Glomerular visceral epithelial cell (primary cell): Measurements from ENCODE around the gene CAP1.
"Not testable (repeated sequence)": the region's sequence is repeated elsewhere in the genome, so short reads cannot be mapped to it uniquely, and the experiment has no call there.

ENCODE experiments used
- DNase-seq: peaks from one replicate; pipeline ENCODE4 v3.0.0-alpha.2; 2016; ENCODE audit errors: extremely low spot score

Gene CAP1

DNA sequence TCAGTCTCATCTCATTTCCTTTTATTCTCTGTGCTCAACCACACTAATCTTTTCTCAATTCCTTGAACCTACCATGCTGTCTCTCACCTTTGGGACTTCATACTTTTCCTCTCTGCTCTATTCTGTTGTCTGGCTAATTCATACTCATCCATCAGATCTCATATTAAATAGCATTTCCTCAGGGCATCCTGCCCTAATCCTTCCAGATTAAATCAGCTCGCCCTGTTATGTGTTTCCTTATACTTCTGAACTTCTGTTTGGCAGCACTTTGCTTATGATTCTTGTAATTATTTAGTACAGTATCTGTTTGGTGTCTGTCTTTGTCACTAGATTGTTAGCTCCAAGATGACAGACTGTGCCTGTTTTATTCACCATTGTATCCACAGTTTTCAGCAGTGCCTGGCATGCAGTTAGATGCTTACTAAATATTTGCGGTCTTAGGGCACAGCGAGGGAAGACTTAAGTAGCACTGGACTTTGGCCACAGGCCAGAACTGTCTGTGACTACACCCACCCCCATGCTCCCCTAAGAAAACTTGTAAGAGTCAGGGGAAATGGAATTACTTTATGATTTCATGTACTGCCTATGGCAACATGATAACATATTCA is 9.9 kb upstream of the CAP1 start:
- DNase-seq = peak; percentile 67

DNA sequence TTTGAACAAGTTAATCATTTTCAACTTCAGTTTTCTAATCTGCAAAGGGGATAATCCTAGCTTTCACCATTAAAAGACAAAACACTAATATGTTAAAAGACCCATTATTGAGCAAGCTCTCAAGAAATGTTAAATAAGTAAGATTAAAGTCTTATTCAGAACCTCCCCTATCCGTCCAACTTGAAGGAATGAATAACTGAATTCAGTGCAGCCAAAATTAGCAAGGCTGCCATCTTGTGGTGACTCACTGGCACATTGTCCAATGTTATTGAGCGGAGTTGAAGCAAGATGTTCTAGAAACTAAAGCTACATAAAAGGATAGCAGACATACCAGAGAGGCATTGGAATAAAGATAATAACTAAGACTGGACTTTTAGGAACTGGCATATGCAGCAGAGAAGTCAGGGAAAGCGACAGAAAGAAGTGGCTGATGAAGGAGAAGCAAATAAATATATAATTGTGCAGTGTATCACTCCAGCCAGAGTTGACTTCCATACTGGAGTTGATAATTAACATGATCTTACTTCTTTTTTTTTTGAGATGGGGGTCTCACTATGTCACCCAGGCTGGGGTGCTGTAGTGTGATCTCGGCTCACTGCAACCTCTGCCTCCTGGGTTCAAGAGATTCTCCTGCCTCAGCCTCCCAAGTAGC is 8.2 kb upstream of the CAP1 start:
- DNase-seq = peak; percentile 58

DNA sequence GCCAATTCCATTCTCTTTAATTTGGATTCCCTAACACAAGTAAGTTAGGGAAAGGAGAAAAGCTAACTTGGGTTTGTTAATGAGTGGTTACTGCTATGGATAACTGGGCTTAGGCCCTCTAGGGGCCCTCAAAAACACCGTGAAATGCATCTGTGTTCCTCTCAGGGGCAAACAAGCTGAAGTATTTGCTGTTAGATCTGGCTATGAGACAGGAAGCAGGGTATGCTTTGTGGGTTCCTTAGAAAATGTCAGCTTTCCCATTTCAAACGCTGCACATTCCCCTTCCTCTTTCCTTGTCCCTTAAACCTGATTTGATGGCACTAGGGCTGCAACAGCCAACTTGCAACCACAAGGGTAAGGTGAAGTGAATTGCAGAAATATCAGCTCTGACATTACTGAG is 5.7 kb upstream of the CAP1 start:
- no peak for DNase-seq

DNA sequence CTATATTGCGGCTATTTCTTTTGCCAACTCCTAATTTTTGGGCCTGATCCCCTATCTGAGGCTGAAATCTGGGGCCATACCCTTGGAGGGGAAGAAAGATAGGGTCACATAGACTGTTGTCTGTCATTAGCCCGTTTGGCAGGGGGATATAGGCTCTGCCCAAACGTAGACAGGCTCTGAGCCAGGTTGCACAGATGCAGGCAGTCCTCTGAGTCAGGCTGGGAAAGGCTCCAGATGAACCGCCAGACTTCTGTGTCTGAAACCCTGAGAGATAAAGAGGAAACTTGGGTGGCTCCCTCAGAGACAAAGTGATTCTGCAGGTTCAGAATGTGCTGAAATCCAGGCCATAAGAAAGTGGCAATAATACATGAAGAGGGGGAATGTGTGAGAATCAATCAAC is 4.0 kb upstream of the CAP1 start:
- peak; percentile 51 for DNase-seq

DNA sequence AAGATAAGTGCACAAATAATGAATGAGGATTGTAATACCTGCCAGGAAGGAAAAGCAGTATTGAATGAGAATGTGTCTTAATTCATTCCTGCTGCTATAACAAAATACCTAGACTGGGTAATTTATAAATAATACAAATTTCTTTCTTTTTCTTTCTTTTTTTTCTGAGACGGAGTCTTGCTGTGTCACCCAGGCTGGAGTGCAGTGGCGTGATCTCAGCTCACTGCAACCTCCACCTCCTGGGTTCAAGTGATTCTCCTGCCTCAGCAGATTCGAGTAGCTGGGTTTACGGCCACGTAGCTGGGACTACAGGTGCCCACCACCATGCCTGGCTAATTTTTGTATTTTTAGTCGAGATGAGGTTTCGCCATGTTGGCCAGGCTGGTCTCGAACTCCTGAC is 3.3 kb upstream of the CAP1 start:
- not testable (repeated sequence) for DNase-seq

DNA sequence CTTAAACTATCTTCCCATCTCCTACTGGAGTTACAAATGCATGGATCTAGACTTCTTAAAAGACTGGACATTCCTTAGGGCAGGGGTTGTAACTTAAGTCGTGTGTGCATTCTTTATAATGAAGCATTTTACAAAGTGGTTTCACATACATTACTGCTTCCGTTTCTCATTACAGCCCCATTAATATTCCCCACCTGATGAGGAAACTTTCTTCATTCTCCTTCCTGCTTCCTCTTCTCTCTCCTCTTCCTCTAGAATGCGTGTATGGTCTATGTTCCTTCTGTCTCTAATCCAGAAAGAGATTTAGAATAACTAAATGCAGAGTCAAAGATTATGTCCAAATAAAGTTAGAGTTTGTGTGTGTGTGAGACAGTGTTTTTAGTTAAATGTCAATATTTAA is 1.8 kb upstream of the CAP1 start:
- no peak for DNase-seq

DNA sequence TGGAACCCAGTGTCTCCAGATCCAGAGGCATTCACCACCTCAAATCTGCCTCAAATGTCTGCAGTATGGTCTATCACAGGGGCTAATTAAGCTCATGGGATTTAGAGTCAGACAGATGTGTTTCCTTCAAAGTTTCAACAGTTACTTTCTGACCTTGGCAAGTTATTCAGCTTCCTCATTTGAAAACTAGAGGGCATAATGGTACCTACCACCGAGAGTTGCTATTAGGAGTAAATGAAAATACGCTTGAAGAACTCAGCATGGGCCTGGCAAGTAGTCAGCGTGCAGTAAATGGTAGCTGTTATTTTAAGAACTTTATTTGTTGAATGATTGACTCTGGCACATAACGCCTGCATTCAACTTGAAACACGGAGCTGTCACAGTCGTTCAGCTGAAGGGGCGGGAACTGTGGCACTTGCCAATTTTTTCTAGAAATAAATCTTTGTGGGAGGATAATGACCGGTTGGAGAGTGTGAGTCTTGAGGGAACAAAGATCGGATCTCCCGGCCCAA is 1.2 kb upstream of the CAP1 start:
- no peak for DNase-seq

DNA sequence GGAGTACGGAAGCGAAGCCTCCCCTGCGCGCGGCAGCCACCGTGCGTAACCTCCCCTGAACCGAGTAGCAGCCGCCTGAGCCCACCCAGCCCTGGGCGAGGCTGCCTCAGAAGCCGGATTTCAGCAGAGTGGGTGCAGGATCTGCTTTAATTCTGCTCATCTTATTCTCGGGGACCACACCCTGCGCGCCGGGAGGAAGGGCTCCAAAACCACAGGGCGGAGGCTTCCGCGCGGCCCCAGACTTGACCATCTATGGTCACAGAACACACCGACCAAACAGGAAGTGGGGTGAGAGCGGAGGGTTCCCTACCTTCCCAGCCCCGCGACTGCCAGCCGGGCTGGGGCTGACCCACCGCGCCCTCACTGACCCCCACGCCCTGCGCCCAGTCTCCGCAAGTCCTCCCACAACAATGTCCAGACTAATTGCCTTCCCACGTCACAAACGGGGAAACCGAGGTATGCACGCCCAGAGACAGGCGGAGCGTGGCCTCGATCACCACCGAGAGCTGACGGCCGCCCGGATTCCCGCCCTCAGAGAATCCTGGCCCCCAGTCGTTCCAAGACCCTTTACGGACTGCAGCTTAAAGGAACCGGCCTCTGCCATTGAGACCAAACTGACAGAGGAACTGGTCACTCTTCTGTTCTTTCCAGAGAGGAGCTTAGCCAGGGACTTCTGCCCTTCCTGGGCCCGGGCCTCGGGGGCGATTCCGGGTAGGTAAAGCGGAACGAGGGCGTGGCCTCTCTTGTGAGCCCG is 595 bp upstream of the CAP1 start:
- peak; percentile 93 for DNase-seq

DNA sequence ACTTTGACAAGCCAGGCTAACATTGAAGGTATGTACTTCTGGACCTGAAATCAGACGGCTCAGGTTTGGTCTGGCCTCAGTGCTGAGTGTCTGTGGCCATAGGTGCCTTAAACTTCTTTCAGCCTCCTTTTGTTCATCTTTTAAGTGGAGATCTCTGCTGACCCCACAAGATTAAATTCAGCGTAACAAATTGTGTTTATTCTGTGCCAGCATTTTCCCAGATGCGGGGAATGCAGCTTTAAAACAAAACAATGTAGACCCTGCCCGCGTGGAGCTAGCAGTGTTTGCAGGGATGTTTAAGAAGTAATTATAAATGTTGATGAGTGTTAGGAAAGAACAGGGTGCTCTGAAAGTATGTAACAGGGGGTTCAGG is 923 bp downstream of the CAP1 start:
- no peak for DNase-seq

DNA sequence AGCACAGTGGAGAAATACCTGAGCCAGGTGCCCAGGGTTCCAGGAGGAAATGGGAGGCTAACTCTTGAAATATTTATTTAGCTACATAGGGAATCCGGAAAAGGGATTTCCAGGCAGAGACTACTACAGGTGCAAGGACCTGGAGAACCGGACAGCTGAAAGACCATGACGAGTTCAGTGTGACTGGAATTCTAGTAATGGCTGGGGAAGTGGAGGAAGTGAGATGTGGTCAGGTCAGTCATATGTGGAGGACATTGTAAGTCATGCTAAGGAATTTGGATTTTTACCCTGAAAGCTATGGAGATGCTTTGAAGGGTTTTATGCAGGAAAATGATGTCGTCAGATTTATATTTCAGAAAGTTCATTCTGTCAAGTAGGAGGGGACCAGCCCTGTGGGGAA is 1.8 kb downstream of the CAP1 start:
- peak; percentile 72 for DNase-seq

DNA sequence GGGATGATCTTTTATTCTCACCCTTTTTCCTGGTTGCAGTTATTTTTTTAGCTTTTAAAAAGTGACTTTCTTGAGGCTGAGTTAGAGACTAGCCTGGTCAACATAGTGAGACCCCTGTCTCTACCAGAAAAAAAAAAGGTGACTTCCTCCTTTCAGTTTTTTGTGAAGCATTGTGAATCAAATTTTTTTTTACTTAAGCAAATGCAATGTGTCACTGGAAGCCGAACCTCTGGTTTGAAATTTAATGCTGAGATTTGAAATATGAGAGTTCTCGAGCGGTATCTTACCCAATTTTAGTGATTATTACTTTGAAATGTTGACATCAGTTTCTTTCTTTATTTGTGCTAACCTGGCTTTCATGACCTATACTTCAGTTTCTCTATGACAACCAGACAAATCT is 3.6 kb downstream of the CAP1 start:
- DNase-seq = no peak

DNA sequence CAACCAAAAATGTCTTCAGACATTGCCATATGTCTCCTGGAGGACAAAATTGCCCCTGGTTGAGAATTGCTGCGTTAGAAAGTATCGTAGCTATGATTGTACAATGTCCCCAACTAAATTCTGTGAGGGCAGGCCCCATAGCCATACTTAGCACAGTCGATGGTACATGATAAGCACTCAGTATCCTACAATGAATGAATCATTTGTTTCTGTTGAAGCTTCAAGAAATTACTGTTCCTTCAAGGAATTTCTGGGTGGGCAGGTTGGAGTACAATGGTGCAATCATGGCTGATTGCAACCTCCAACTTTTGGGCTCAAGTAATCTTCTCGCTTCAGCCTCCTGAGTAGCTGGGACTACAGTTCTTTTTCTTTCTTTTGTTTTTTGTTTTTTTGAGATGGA is 4.7 kb downstream of the CAP1 start:
- DNase-seq = no peak

DNA sequence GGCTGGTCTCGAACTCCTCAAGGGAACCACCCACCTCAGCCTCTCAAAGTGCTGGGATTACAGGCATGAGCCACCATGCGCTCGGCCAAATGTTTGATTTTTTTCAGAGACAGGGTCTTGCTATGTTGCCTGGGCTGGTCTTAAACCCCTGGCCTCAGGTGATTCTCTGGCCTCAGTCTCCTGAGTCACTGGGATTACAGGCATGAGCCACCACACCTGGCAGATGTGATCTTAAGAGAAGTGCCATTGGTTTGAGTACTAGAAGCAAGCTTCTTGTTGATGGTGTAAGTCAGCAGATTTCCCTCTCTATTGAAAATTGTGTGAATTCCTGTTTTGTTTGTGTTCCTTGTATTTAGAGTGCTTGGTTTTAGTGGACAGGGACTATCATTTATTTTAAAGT is 5.2 kb downstream of the CAP1 start:
- no peak for DNase-seq

DNA sequence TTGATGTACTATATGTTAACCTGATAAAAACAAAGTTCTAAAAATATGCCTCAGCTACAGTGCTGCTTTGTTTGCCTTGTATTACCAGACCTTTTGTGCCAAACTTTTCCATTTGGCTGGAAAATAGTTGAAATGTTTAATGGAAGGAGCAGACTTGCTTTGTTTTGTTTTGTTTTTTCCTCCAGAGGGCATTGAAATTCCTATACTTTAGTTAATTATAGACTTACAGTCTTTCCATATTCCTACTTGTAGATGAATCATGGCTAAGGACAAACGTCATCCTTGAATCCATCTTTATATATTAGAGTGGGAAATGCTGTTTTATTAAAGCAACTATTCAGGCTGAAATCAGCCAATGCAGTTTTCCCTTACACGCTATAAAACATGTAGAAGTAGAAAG is 6.7 kb downstream of the CAP1 start:
- no peak for DNase-seq

DNA sequence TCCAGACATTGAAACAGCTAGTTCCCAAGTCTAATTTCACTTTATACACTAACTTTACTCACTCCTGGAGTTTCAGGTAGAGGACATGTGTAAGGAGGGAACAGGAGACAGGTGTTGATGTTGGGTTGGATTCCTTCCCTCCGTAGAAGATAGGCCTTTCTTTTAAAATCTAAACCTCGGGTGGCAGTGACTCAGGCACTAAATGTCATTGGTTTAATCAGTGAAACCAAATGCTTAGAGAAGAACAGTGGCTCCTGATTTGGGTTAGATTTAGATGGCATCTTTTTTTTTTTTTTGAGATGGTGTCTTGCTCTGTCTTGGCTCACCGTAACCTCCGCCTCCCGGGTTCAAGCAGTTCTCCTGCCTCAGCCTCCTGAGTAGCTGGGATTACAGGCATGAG is 7.2 kb downstream of the CAP1 start:
- no peak for DNase-seq

DNA sequence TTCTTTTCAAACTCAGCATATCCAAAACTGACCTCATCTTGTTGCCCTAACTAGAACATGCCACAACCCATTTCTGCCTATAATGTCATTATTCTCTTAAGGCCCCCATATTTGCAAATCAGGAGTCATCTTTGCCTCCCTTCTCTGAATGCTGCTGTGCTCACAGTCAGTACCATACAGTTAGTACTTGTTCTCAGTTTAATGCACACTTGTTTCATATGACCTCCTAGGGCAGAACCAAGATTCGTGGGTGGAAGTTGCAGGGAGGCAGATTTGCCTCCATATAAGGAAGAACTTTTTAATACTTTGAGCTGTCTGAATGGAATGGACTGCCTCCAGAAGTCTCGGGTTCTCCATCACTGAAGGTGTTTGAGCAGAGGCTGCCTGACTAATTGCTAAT is 9.2 kb downstream of the CAP1 start:
- DNase-seq = no peak

DNA sequence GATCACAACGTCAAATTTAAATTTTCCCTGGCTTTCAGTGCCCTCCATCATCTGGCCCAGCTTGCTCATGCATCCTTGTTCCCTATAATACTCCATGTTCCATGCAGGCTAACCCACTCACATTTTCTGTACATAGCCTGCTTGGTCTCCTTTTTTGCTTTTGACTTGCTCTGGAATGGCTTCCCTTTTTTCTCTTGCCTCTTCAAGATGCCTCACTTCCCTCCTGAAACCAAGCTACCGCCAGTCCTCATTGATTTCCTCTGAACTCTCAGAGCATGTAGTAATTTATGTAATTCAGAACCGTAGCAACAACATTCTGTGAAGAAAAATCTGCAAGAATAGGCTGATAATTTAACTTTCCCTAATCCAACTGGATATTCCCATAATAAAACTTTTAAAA is 10.3 kb downstream of the CAP1 start:
- DNase-seq = no peak

DNA sequence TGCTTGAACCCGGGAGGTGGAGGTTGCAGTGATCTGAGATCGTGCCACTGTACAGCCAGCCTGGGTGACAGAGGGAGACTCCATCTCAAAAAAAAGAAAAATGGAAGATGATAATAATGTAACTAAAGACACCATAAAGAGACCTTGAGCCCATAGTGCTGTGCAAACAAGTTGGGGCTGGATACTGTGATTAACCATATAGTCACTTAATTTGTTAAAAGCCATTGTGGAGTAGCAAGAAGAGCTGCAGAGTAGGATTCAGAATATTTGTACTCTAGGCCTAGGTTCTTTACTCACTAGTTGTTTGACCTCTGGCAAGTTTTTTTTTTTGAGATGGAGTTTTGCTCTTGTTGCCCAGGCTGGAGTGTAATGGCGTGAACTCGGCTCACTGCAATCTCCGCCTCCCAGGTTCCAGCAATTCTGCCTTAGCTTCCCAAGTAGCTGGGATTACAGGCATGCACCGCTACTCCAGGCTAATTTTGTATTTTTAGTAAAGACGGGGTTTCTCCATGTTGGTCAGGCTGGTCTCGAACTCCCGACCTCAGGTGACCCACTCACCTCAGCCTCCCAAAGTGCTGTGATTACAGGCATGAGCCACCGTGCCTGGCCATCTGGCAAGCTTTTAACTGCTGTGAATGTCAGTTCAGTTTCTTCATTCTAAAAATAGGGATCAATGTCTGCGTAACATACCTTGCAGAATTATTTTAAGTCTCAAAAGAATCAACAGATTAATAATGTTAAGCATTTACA is 12.8 kb downstream of the CAP1 start:
- no peak for DNase-seq

DNA sequence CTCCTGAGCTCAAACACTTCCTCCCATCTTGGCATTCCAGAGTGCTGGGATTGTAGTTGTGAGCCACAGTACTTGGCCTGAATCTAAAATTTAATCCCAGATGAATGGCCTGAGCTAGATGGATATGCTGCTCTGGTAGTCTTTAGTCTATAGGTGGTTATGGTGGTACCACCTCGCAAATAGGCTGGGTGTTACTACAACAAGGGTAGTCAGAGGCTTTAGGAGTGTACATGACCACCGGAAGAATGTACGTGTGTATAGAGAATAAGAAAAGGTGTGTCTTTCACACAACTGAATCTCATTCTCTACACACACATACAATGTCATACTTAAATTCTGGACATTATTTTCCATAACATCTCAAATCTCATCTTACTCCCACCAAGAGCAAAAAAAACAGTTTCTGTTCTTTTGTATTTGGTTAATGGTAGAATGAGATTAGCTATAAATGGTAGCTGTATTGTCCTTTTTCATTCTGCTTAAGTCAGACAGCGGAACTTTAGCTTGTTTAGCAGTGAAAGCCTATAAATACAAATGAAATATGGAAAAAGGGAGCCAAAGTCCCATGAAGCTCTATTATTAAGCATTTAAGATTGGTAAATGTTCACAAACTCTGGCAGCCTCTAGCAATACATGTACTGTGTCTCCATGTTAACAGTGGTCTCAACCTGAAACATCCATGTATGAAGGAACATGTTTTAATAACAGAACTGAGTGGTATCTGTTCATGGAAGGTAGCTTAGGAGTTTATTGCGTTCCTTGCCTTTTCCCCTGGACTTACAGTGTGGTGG is 16.2 kb downstream of the CAP1 start:
- no peak for DNase-seq

DNA sequence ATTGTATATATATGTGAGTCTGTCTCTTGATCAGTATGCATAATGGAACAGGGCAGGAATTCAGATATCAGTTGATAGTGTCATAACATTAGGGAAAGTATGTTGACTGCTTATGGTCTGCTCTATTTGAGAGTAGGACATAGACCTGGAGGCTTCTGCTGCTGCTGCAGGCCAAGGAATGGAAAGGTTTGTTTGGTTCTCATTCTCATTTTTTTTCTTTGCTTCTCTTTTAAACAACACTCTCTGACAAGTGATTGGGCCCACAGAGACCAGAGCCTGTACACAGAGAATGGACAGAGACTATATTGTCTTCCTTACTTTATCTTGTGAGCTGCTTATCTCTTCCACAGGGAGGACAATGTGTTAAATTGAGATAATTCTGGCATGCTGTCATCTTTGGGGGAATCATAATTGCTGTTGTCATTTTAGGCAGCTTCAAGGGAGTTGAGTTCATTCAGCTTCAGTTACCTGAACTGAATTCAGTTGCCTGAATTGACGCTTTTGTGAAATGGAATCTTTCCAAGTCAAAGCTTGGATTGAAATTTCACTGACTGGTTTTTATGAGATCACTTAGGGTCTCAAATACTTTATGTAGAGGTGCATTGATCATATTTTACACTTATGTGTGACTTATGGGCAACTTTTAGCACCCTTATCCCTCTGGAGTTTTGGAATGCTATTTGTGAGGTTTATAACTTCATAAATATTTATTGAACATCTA is 16.9 kb downstream of the CAP1 start:
- DNase-seq = no peak

DNA sequence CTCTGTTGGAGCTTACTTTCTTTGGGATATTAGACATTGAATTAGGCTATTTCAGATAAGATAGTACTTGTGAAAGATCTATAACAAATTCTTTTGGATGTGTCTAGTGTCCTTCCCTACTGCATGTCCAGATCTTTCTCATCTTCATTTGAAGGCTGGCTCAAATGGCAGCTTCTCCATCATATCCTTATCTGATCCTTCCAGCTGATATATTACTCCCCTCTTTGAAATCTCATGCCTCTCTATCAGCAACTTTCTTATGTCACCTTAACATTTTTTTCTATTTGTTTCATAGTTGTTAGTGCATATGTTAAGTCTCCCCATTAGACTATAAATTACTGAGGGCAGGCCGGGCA is 17.5 kb downstream of the CAP1 start:
- no peak for DNase-seq
